A673 (cell line): ENCODE data around the gene PRKG1. TPM values are rescaled to one million over a fixed set of nuclear protein-coding genes. Genes with fewer than 3 reads are reported as not detected.

ENCODE experiments used
- BruUV-seq: library from RNA; stranded (reverse); fragments of 400-500 nt; replicated peaks from 2 replicates; lab custom pipeline; 2021; lab: Mats Ljungman, UMichigan
- CTCF ChIA-PET: fragments of 300-600 bp; sonication (Branson Sonifier 250); formaldehyde crosslinking; loops from one replicate; lab custom pipeline; 2022; ENCODE audit warnings: antibody characterized with exemption; lab: Charles Lee
- POLR2A ChIA-PET: fragments of 300-600 bp; sonication (Branson Sonifier 250); formaldehyde crosslinking; loops from one replicate; lab custom pipeline; 2022; ENCODE audit warnings: antibody characterized with exemption; ENCODE audit not compliant: low non-redundant PET; lab: Charles Lee
- DNase-seq: peaks from one replicate; pipeline ENCODE4 v3.0.0-alpha.2; 2015; ENCODE audit warnings: low spot score
- H3K27ac ChIP-seq: fragments of 200-600 bp; sonication (generic); 2 replicates; pipeline ENCODE4 v1.5.1; 2016; ENCODE audit warnings: mixed run types, low read depth, mild to moderate bottlenecking, mixed read lengths, antibody characterized with exemption, low read length; ENCODE audit not compliant: poor library complexity, severe bottlenecking
- H3K27me3 ChIP-seq: fragments of 200-600 bp; sonication (generic); replicated peaks from 2 replicates; pipeline ENCODE4 v1.6.1; 2017; ENCODE audit warnings: mixed run types, low read depth, mild to moderate bottlenecking, mixed read lengths, antibody characterized with exemption, low read length; ENCODE audit not compliant: insufficient read depth, poor library complexity
- H3K36me3 ChIP-seq: fragments of 200-600 bp; sonication (generic); 2 replicates; pipeline ENCODE4 v1.6.1; 2016; ENCODE audit warnings: mixed run types, mild to moderate bottlenecking, mixed read lengths, antibody characterized with exemption, low read length; ENCODE audit not compliant: insufficient read depth, poor library complexity, severe bottlenecking
- H3K4me1 ChIP-seq: fragments of 200-600 bp; sonication (generic); 2 replicates; pipeline ENCODE4 v1.6.1; 2017; ENCODE audit warnings: mixed run types, mild to moderate bottlenecking, mixed read lengths, antibody characterized with exemption, low read length; ENCODE audit not compliant: insufficient read depth, poor library complexity, severe bottlenecking
- H3K4me3 ChIP-seq: fragments of 200-600 bp; sonication (generic); 2 replicates; pipeline ENCODE4 v1.5.1; 2016; ENCODE audit warnings: low read depth, mixed run types, mild to moderate bottlenecking, mixed read lengths, low read length; ENCODE audit not compliant: poor library complexity, severe bottlenecking
- H3K9me3 ChIP-seq: fragments of 200-600 bp; sonication (generic); 2 replicates; pipeline ENCODE4 v1.6.1; 2016; ENCODE audit warnings: mixed run types, low read depth, mild to moderate bottlenecking, mixed read lengths, antibody characterized with exemption, low read length; ENCODE audit not compliant: poor library complexity, severe bottlenecking
- EZH2 ChIP-seq: fragments of 200-600 bp; sonication (generic); IDR thresholded peaks from 2 replicates; pipeline ENCODE4 v1.6.1; 2017; ENCODE audit warnings: borderline replicate concordance, low read depth, mild to moderate bottlenecking, mixed read lengths, antibody characterized with exemption, low read length; ENCODE audit not compliant: poor library complexity, severe bottlenecking
- intact Hi-C: fragments of 100-400 bp; cut with micrococcal nuclease; formaldehyde crosslinking; loops from one replicate; pipeline ENCODE4 v1.10.0; 2022; ENCODE audit not compliant: unreplicated experiment
- total RNA-seq: library from RNA; stranded (reverse); gene quantifications from 2 replicates; pipeline ENCODE4 v1.2.3, GENCODE V29; 2021
- TF ChIP-seq, protein P1 (sequence below): fragments of 300-800, 200-600 bp; sonication (generic); conservative IDR thresholded peaks from 2 replicates; pipeline ENCODE4 v1.5.1; 2017; ENCODE audit warnings: low read depth, mild to moderate bottlenecking, antibody characterized with exemption, low read length, moderate library complexity, mixed read lengths

PRKG1 gene
- total RNA-seq, 1 experiment from 2014 or later = 0.58 TPM

- POLR2A ChIA-PET = no interaction called here
- no peaks in the 10 kb centered on the region for H3K9me3 ChIP-seq
- peaks cover 3% of the 10 kb centered on the region for H3K27me3 ChIP-seq
- no peaks in the 10 kb centered on the region for H3K36me3 ChIP-seq
- no TSS peak for BruUV-seq
- CTCF ChIA-PET = no interaction called here
- no peak overlapping the region for H3K4me3 ChIP-seq
- no peak overlapping the region for H3K27ac ChIP-seq
- TF ChIP-seq, protein P1, sequence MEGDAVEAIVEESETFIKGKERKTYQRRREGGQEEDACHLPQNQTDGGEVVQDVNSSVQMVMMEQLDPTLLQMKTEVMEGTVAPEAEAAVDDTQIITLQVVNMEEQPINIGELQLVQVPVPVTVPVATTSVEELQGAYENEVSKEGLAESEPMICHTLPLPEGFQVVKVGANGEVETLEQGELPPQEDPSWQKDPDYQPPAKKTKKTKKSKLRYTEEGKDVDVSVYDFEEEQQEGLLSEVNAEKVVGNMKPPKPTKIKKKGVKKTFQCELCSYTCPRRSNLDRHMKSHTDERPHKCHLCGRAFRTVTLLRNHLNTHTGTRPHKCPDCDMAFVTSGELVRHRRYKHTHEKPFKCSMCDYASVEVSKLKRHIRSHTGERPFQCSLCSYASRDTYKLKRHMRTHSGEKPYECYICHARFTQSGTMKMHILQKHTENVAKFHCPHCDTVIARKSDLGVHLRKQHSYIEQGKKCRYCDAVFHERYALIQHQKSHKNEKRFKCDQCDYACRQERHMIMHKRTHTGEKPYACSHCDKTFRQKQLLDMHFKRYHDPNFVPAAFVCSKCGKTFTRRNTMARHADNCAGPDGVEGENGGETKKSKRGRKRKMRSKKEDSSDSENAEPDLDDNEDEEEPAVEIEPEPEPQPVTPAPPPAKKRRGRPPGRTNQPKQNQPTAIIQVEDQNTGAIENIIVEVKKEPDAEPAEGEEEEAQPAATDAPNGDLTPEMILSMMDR = no peak
- no peak for TF ChIP-seq EZH2
- no peaks in the 10 kb centered on the region for H3K4me1 ChIP-seq
- DNase-seq = no peak
- intact Hi-C loops = no loop called here
Measured at GRCh38 chr10:51585742-51586141, 511.5 kb downstream of the PRKG1 start.

DNA sequence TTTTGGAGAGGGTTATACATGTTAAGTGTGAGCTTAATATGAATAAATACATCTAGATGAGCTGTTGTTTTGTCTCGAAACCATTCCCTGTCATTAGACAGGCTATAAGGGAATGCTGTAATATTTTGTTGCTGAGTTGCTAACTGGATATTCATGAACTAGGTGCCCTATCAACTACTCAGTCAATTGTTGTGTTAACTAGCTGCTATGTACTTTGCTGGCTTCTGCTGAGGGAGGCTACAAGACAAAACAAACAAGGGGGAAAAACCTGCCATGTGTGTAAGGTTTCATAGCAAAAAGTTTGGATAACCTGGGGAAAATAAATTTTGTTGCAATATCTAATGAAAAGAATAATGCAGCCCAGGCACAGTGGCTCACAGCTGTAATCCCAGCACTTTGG lies 514.7 kb downstream of the PRKG1 start:
- Histone ChIP-seq H3K27me3 (peaks cover 8% of the 10 kb centered on the region), H3K9me3 (no peaks in the 10 kb centered on the region), H3K4me3 (no peak overlapping the region), H3K27ac (no peak overlapping the region), H3K36me3 (no peaks in the 10 kb centered on the region), H3K4me1 (no peaks in the 10 kb centered on the region)
- intact Hi-C loops = no loop called here
- BruUV-seq = no TSS peak
- POLR2A ChIA-PET = no interaction called here
- CTCF ChIA-PET = no interaction called here
- no peak for DNase-seq
- TF ChIP-seq EZH2 = no peak
- TF ChIP-seq, protein P1 = no peak

- H3K27me3 ChIP-seq = peaks cover 8% of the 10 kb centered on the region
- H3K4me3 ChIP-seq = no peak overlapping the region
- no peaks in the 10 kb centered on the region for H3K36me3 ChIP-seq
- intact Hi-C loops = no loop called here
- no peaks in the 10 kb centered on the region for H3K4me1 ChIP-seq
- no peaks in the 10 kb centered on the region for H3K9me3 ChIP-seq
- TF ChIP-seq EZH2 = no peak
- TF ChIP-seq, protein P1 = no peak
- ChIA-PET POLR2A (interaction anchor here (0.5 kb wide), 1 partner anchor 1201 kb away, joined by 3 read pairs; no protein-coding TSS in a partner anchor), CTCF (no interaction called here)
- H3K27ac ChIP-seq = no peak overlapping the region
- no TSS peak for BruUV-seq
- DNase-seq = no peak
Measured at GRCh38 chr10:51590818-51591217, 516.5 kb downstream of the PRKG1 start.
